Measurements from ENCODE around the gene CCDC57.
A peak's percentile ranks its signal among the peaks of the same experiment; 100 is the strongest.

Gene CCDC57

GRCh38 chr17:82070611-82071010, 142.0 kb downstream of the CCDC57 start:
- H3K4me3 ChIP-seq (ENCODE audit: extremely low read depth, insufficient read depth, low read length, poor library complexity, severe bottlenecking): no peak overlapping the region
- H3K27ac ChIP-seq (ENCODE audit: low read depth, low read length, severe bottlenecking): no peak overlapping the region
- H3K4me1 ChIP-seq (ENCODE audit: control insufficient read depth, insufficient read depth, low read length, poor library complexity, severe bottlenecking): peaks cover 4% of the 10 kb centered on the region
- H3K36me3 ChIP-seq (ENCODE audit: control insufficient read depth, insufficient read depth, low read length): no peaks in the 10 kb centered on the region
- no peaks in the 10 kb centered on the region for H3K9me3 ChIP-seq (ENCODE audit: control insufficient read depth, low read length)

DNA sequence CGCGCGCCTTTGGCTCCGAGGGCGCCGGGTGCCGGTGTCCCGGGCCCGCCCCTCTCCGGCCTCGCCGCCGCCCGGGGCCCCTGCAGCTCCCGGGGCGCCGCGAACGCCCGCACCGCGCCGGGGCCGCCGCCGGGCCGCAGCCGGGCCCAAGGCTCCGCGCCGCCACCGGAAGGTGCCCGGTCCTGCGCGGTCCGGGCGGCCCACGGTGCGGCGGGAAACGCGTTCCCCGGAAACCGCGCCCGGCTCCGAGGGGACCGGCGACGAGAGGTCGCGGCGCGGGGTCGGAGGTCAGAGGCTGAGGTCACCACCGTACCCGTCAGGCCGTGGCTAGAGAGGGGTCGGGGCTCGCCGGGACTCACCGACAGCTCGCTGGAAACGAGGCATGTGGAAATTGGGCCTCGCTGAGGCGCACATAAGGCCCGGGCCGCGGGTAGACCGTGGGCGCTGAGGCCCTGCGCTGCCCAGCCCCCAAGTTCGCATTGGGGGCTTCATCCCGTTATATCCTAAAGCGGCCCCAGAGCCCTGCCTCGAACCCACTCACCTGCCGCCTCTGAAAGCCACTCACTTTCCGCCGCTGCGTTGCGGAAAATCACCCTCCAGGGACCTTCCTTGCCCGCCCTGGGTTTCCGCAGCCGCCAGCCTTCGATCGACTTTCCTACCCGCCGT, 146.9 kb downstream of the CCDC57 start, which contains the start of gene DUS1L:
TSS of gene DUS1L (minus strand) at position 167 of the 666 bp plus-strand sequence. CDS start 745 bp downstream, outside the sequence.
- Histone ChIP-seq H3K9me3 (ENCODE audit: control insufficient read depth, low read length) (no peaks in the 10 kb centered on the region), H3K4me1 (ENCODE audit: control insufficient read depth, insufficient read depth, low read length, poor library complexity, severe bottlenecking) (peaks cover 9% of the 10 kb centered on the region), H3K27ac (ENCODE audit: low read depth, low read length, severe bottlenecking) (peak within 1 kb of the TSS; percentile 36), H3K36me3 (ENCODE audit: control insufficient read depth, insufficient read depth, low read length) (peaks cover 25% of the 10 kb centered on the region), H3K4me3 (ENCODE audit: extremely low read depth, insufficient read depth, low read length, poor library complexity, severe bottlenecking) (peak within 1 kb of the TSS; percentile 66)
- WGBS, 2 experiments (ENCODE audit: insufficient coverage in 2 of 2): 7 to 14% methylated on average over 67 to 88 of the region's 88 CpGs

- Histone ChIP-seq H3K9me3 (ENCODE audit: control insufficient read depth, low read length) (no peaks in the 10 kb centered on the region), H3K4me3 (ENCODE audit: extremely low read depth, insufficient read depth, low read length, poor library complexity, severe bottlenecking) (peak overlapping the region; percentile 66), H3K4me1 (ENCODE audit: control insufficient read depth, insufficient read depth, low read length, poor library complexity, severe bottlenecking) (peaks cover 9% of the 10 kb centered on the region), H3K27ac (ENCODE audit: low read depth, low read length, severe bottlenecking) (no peak overlapping the region), H3K36me3 (ENCODE audit: control insufficient read depth, insufficient read depth, low read length) (peaks cover 29% of the 10 kb centered on the region)
- 1 to 2% methylated on average over 34 to 43 of the region's 47 CpGs for WGBS, 2 experiments (ENCODE audit: insufficient coverage in 2 of 2)
These were observed 147.4 kb downstream of the CCDC57 start for GRCh38 chr17:82065193-82065637.

- 68 to 69% methylated on average over 34 to 36 of the region's 36 CpGs for WGBS, 2 experiments (ENCODE audit: insufficient coverage in 2 of 2)
These were observed 148.0 kb downstream of the CCDC57 start for GRCh38 chr17:82064433-82065192.

DNA sequence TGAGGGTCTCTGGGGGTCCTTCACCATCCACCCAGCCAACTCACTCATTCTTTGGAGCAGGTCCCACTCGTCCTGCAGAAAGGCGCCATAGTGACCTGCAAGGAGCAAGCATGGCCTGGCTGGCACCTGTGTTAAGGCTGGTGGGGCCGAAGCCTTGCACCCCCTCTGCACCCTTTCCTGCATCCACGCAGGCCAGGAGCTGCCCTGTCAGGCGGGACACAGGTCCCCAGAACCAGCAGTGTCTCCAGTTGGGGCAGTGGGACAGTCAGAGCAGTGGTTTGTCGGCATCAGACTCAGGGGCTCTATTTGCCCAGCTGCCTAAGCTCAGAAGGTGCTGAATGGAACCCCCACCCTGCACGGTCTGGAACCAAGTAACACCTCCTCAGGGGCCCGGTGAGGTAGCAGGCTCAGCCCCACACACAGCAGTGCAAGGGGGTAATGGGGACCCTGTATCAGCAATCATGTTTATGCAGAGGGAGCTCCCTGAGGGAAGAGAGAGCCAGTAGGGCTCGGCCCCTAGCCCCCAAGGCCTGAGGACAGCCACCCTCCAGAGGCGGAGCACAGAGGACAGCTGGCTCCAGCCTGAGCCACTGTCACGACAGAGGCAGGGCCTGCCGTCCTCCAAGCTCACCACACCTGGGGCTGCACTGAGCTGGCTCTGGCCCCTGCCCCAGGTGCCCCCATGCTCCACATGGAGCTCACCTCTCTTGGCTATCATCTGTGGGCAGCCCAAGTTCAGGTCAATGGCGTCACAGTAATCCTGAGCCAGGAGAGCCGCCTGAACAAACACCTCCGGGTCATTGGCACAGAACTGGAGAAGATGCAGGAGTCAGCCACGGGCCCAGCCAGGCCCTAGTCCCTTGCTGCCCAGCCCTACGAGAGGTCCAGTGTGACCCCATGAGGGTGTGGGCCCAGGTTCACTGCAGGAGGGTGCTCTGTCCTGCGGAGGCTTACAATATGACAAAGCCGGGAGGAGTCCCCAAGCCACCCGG, 148.9 kb downstream of the CCDC57 start:
- Histone ChIP-seq H3K4me1 (ENCODE audit: control insufficient read depth, insufficient read depth, low read length, poor library complexity, severe bottlenecking) (peaks cover 9% of the 10 kb centered on the region), H3K36me3 (ENCODE audit: control insufficient read depth, insufficient read depth, low read length) (peaks cover 39% of the 10 kb centered on the region), H3K4me3 (ENCODE audit: extremely low read depth, insufficient read depth, low read length, poor library complexity, severe bottlenecking) (no peak overlapping the region), H3K27ac (ENCODE audit: low read depth, low read length, severe bottlenecking) (no peak overlapping the region), H3K9me3 (ENCODE audit: control insufficient read depth, low read length) (no peaks in the 10 kb centered on the region)
- 91 to 94% methylated on average over 19 to 20 of the region's 20 CpGs for WGBS, 2 experiments (ENCODE audit: insufficient coverage in 2 of 2)

More at GRCh38 chr17:82064433-82065192, 148.0 kb downstream of the CCDC57 start:
- Histone ChIP-seq H3K36me3 (ENCODE audit: control insufficient read depth, insufficient read depth, low read length) (peaks cover 33% of the 10 kb centered on the region), H3K4me3 (ENCODE audit: extremely low read depth, insufficient read depth, low read length, poor library complexity, severe bottlenecking) (peak overlapping the region; percentile 66), H3K9me3 (ENCODE audit: control insufficient read depth, low read length) (no peaks in the 10 kb centered on the region), H3K27ac (ENCODE audit: low read depth, low read length, severe bottlenecking) (no peak overlapping the region), H3K4me1 (ENCODE audit: control insufficient read depth, insufficient read depth, low read length, poor library complexity, severe bottlenecking) (peaks cover 9% of the 10 kb centered on the region)

GRCh38 chr17:82062984-82063368, 149.7 kb downstream of the CCDC57 start:
- peaks cover 9% of the 10 kb centered on the region for H3K4me1 ChIP-seq (ENCODE audit: control insufficient read depth, insufficient read depth, low read length, poor library complexity, severe bottlenecking)
- 96 to 98% methylated on average over 9 of the region's 9 CpGs for WGBS, 2 experiments (ENCODE audit: insufficient coverage in 2 of 2)
- H3K27ac ChIP-seq (ENCODE audit: low read depth, low read length, severe bottlenecking): no peak overlapping the region
- peaks cover 46% of the 10 kb centered on the region for H3K36me3 ChIP-seq (ENCODE audit: control insufficient read depth, insufficient read depth, low read length)
- H3K4me3 ChIP-seq (ENCODE audit: extremely low read depth, insufficient read depth, low read length, poor library complexity, severe bottlenecking): no peak overlapping the region
- H3K9me3 ChIP-seq (ENCODE audit: control insufficient read depth, low read length): no peaks in the 10 kb centered on the region

GRCh38 chr17:82062076-82062983, 150.3 kb downstream of the CCDC57 start:
- Histone ChIP-seq H3K36me3 (ENCODE audit: control insufficient read depth, insufficient read depth, low read length) (peaks cover 52% of the 10 kb centered on the region), H3K4me3 (ENCODE audit: extremely low read depth, insufficient read depth, low read length, poor library complexity, severe bottlenecking) (no peak overlapping the region), H3K9me3 (ENCODE audit: control insufficient read depth, low read length) (no peaks in the 10 kb centered on the region), H3K27ac (ENCODE audit: low read depth, low read length, severe bottlenecking) (no peak overlapping the region), H3K4me1 (ENCODE audit: control insufficient read depth, insufficient read depth, low read length, poor library complexity, severe bottlenecking) (peaks cover 9% of the 10 kb centered on the region)
- WGBS, 2 experiments (ENCODE audit: insufficient coverage in 2 of 2): 91 to 98% methylated on average over 19 to 22 of the region's 24 CpGs

DNA sequence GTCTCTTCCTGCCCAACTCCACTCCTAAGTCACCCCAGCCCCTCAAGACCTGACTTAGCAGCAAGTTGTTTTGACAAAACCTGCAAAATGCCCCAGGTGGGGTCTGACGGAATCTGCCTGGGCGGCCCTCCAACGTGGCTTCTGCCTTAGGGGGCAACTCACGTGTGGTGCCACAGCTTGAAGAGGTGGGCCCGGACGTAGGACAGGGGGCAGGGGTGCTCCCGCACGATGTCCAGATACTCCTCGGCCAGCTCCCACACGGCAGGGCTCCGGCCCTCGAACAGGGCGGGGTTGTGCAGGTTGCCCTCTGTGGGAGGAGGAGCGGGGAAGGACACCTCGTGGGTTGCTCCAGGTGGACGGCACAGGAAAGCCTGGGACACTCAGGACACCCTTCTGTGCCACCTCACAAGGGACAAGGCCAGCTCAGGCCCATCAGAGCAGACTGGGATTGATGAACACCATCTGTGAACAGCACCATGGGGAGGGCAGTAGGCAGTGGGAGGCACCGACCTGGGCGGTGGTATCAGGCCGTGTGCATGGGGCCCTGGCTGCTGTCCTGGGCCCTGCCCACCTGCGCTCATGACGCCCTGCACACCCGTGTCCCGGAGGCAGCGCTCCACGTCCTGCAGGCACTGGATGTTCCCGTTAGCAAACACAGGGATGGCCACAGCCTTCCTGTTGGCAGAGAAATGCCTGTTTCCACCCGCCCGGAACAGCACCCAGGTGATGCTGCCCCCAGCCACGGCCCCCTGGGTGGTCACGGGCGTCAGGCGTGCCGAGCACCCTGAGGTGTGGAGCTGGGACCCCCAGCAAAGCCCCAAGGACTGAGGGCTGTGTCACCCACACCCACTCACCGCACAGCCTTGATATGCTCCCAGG, 151.4 kb downstream of the CCDC57 start:
- Histone ChIP-seq H3K36me3 (ENCODE audit: control insufficient read depth, insufficient read depth, low read length) (peaks cover 62% of the 10 kb centered on the region), H3K4me1 (ENCODE audit: control insufficient read depth, insufficient read depth, low read length, poor library complexity, severe bottlenecking) (peaks cover 9% of the 10 kb centered on the region), H3K4me3 (ENCODE audit: extremely low read depth, insufficient read depth, low read length, poor library complexity, severe bottlenecking) (no peak overlapping the region), H3K9me3 (ENCODE audit: control insufficient read depth, low read length) (no peaks in the 10 kb centered on the region), H3K27ac (ENCODE audit: low read depth, low read length, severe bottlenecking) (no peak overlapping the region)
- 93 to 95% methylated on average over 29 to 34 of the region's 34 CpGs for WGBS, 2 experiments (ENCODE audit: insufficient coverage in 2 of 2)

GRCh38 chr17:82060614-82061013, 152.0 kb downstream of the CCDC57 start:
- Histone ChIP-seq H3K4me1 (ENCODE audit: control insufficient read depth, insufficient read depth, low read length, poor library complexity, severe bottlenecking) (peaks cover 5% of the 10 kb centered on the region), H3K36me3 (ENCODE audit: control insufficient read depth, insufficient read depth, low read length) (peaks cover 69% of the 10 kb centered on the region), H3K4me3 (ENCODE audit: extremely low read depth, insufficient read depth, low read length, poor library complexity, severe bottlenecking) (no peak overlapping the region), H3K9me3 (ENCODE audit: control insufficient read depth, low read length) (no peaks in the 10 kb centered on the region), H3K27ac (ENCODE audit: low read depth, low read length, severe bottlenecking) (no peak overlapping the region)
- 92 to 95% methylated on average over 11 to 14 of the region's 14 CpGs for WGBS, 2 experiments (ENCODE audit: insufficient coverage in 2 of 2)
